Psoas muscle (tissue), 8 donors: ENCODE measurements around the gene HIVEP1. TPM values are rescaled to one million over a fixed set of nuclear protein-coding genes. Genes with fewer than 3 reads are reported as not detected.

Source experiments
- ATAC-seq, 4 donors: fragments of 200-7000 bp; cut with Tn5 transposase; one replicate each; pipeline ENCODE4 v1.9.1; 2020; ENCODE audit warnings: moderate library complexity in 3 of 4, mild to moderate bottlenecking in 2 of 4
- DNase-seq, 2 donors: peaks; one replicate each; pipeline ENCODE4 v3.0.0-alpha.2; 2020
- H3K27ac ChIP-seq: fragments of 200-600 bp; one replicate; pipeline ENCODE4 v1.8.0; 2022
- H3K27me3 ChIP-seq, 3 donors: fragments of 200-600 bp in 1 of 3; one replicate each; pipeline versions ENCODE4 v1.6.1 to v1.8.0; 2013 to 2022; ENCODE audit warnings: low read length in 2 of 3, mild to moderate bottlenecking in 2 of 3, moderate library complexity in 1 of 3; ENCODE audit not compliant: insufficient read depth in 3 of 3
- H3K36me3 ChIP-seq, 2 donors: fragments of 200-600 bp in 1 of 2; one replicate each; pipeline versions ENCODE4 v1.6.1 to v1.8.0; 2013 to 2022; ENCODE audit warnings: low read depth in 1 of 2, mild to moderate bottlenecking in 1 of 2, moderate library complexity in 1 of 2; ENCODE audit not compliant: insufficient read depth in 1 of 2
- H3K4me1 ChIP-seq: fragments of 200-600 bp; one replicate; pipeline ENCODE4 v1.8.0; 2022
- H3K4me3 ChIP-seq: fragments of 200-600 bp; one replicate; pipeline ENCODE4 v1.8.0; 2022; ENCODE audit warnings: mild to moderate bottlenecking
- H3K9me3 ChIP-seq: fragments of 200-600 bp; one replicate; pipeline ENCODE4 v1.8.0; 2022
- WGBS, 3 donors: extraction: QIAGEN DNeasy Blood & Tissue Kit; methylation state at CpG; one replicate each; pipeline versions ENCODE4 v1.1.6 to v1.1.7; 2013; 5-methylcytosine and 5-hydroxymethylcytosine counted together
- intact Hi-C, 2 donors: fragments of 100-400 bp; cut with DNase I; formaldehyde crosslinking; loops; one replicate each; pipeline versions ENCODE4 v1.11.0 to v1.14.2; 2022
- polyA plus RNA-seq, 3 donors: library from polyadenylated mRNA; stranded (reverse); fragments of 200-250 nt; gene quantifications; one replicate each; pipeline ENCODE4 v1.2.3, GENCODE V29; 2013
- total RNA-seq, 4 donors: library from RNA; stranded (reverse); fragmentation: NEBNext Ultra II Directional in 2 of 4; extraction: Animal tissue kit (Norgen Biotek cat#: 25700) in 2 of 4; gene quantifications; one replicate each; pipeline versions ENCODE4 v1.2.1 to v1.2.4, GENCODE V29; 2021 to 2023
- TF ChIP-seq, protein P1 (sequence below): fragments of 200-600 bp; IDR thresholded peaks from one replicate; pipeline ENCODE4 v1.8.0; 2022; ENCODE audit warnings: antibody characterized with exemption
- donor health status: healthy with polysubstance abuse.
- donor health status: DM: no; HTN: no; CAD: no; lungs with moderate emphysema.
- donor health status: Bipolar disorder and iron deficiency.
- donor health status: healthy.
- donor health status: DM: yes; HTN: yes; CAD: no.
- donor health status: DM: no; HTN: no; CAD: no.
- donor health status: DM: no; HTN: no; CAD: no.
- donor health status: DM: yes; HTN: yes; CAD: no.

Gene HIVEP1
- total and polyA plus RNA-seq, 7 donors = 4.0 to 13.1 (median 6.7) TPM

DNA sequence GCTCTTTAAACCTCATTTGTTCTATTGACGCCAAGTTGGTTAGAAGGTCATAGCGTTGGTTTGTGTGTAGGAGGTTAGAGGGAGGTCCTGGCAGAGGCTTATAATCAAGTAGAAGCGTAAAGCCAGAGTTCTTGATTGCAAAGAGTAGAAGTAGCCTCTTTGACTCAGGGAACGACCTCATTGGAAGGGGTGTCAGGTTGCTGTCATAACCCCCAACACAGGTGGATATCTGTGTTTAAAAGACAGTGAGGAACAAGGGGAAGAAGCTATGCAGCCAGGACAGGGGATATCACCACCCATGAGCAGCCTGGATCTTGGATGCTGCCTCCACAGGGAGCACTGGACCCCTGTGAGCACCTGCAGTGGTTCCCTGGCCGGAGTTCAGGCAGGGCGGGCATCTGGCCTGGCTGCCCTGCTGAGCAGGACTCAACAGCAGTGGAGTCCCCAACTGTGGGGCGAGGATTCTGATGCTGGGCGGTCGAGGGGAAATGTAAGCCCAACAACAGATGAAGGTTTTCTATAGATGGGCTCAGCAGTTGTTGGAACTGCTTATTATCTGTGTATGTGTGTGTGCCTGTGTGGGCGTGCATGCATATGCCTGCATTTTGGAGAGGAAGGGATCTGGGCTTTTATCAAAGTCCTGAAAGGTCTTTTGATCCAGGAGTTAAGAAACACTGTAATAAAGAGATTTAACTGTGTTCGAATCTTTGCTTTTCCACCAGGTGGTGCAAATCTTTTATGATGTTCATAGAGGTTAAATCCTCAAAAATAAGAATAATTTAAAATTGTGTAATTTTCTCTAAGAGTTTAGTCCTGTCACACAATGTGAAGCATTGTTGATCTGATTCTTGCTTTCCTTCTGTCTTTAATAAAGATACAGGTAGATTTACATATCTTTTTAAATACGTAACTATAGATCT lies 27.7 kb downstream of the HIVEP1 start:
- Histone ChIP-seq H3K9me3 (no peaks in the 10 kb centered on the region), H3K4me3 (no peak overlapping the region), H3K4me1 (peaks cover 2% of the 10 kb centered on the region), H3K27ac (no peak overlapping the region), H3K36me3 (no peaks in the 10 kb centered on the region), H3K27me3 (no peaks in the 10 kb centered on the region)
- intact Hi-C loops = no loop called here
- TF ChIP-seq, protein P1, sequence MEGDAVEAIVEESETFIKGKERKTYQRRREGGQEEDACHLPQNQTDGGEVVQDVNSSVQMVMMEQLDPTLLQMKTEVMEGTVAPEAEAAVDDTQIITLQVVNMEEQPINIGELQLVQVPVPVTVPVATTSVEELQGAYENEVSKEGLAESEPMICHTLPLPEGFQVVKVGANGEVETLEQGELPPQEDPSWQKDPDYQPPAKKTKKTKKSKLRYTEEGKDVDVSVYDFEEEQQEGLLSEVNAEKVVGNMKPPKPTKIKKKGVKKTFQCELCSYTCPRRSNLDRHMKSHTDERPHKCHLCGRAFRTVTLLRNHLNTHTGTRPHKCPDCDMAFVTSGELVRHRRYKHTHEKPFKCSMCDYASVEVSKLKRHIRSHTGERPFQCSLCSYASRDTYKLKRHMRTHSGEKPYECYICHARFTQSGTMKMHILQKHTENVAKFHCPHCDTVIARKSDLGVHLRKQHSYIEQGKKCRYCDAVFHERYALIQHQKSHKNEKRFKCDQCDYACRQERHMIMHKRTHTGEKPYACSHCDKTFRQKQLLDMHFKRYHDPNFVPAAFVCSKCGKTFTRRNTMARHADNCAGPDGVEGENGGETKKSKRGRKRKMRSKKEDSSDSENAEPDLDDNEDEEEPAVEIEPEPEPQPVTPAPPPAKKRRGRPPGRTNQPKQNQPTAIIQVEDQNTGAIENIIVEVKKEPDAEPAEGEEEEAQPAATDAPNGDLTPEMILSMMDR = no peak
- no peak for DNase-seq
- ATAC-seq = no peak
- 83 to 87% (median 85%) methylated on average over 12 of the region's 12 CpGs for WGBS, 3 donors

DNA sequence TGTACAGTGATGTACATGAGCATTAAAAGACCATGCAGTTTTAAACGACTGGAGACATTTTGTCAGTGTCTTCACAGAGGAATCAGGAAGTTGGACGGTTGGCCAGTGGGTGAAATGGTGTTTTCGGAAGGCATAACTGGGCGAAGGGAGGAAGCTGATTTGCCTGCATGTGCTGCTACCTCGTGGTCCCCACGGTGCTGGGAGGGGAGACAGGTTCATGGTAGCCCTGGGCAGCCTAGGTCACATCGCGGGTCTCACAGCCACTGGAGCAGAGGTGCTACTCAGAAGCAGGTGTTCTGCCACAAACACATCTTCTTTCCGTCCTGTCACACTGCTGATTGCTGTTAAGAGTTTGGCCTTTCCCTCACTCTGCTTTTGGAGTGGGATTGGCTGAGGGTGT lies 35.2 kb downstream of the HIVEP1 start:
- Histone ChIP-seq H3K36me3 (no peaks in the 10 kb centered on the region), H3K4me1 (peaks cover 4% of the 10 kb centered on the region), H3K27me3 (no peaks in the 10 kb centered on the region), H3K27ac (no peak overlapping the region), H3K9me3 (no peaks in the 10 kb centered on the region), H3K4me3 (no peak overlapping the region)
- ATAC-seq = no peak
- TF ChIP-seq, protein P1 = no peak
- DNase-seq = no peak
- WGBS, 3 donors = 88 to 92% (median 89%) methylated on average over 9 of the region's 9 CpGs
- intact Hi-C loops = no loop called here

DNA sequence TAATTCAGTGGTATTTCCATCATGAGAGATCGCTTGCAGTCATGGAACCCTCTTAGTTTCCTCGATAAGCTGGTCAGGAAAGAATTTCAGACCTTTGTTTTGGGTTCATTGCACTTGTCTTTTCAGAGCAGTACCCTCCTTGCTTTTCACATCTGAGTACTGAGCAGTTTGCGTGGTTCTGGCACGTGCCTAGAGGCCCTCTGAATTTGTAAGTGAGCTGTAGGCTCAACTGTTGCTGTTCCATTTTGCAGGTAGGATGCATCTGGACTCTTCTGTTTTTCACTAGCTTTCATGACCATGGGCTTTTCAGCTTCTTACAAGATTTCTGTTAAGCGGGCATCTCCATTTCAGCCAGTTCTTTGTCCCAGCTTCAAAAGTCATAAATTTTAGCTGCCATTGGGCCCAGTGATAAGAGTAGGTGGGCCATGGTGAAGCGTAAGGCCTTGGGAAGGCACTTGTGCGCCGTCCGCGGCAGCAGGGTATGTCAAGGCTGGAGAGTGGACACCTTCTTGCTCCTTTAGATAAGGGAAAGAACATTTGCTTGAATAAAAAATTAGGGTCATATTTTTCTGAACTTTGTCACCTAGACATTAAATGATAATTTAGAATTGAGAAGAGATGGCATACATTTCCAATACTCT lies 35.8 kb downstream of the HIVEP1 start:
- no peak for DNase-seq
- H3K4me1 ChIP-seq = peaks cover 4% of the 10 kb centered on the region
- no peak for ATAC-seq
- no peaks in the 10 kb centered on the region for H3K9me3 ChIP-seq
- TF ChIP-seq, protein P1 = no peak
- H3K27me3 ChIP-seq = no peaks in the 10 kb centered on the region
- intact Hi-C loops = no loop called here
- no peak overlapping the region for H3K27ac ChIP-seq
- H3K36me3 ChIP-seq = no peaks in the 10 kb centered on the region
- 87 to 92% (median 92%) methylated on average over 10 of the region's 10 CpGs for WGBS, 3 donors
- H3K4me3 ChIP-seq = no peak overlapping the region

DNA sequence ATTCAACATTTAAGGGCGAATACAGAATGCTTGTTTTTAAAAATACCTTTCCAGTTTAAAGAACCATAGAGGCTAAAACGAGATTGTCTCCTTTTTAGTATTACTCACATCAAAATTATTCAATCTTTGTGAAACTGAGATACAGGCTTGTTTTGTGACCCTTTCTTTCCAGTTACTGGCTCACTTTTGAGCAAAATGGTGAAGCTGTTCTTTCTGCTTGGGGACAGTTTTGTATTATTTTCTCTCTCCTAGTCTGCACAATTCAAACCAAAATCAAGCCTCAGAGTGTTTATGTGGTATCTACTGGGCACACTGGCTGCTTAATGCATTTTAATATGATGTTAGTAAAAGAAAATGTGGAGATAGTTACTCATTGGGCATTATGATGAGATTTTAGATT lies 36.5 kb downstream of the HIVEP1 start:
- DNase-seq (no peak), ATAC-seq (no peak)
- intact Hi-C loops = no loop called here
- WGBS, 3 donors = 70 to 83% (median 72%) methylated on average over 2 of the region's 2 CpGs
- Histone ChIP-seq H3K36me3 (no peaks in the 10 kb centered on the region), H3K4me3 (no peak overlapping the region), H3K9me3 (no peaks in the 10 kb centered on the region), H3K4me1 (peaks cover 4% of the 10 kb centered on the region), H3K27me3 (no peaks in the 10 kb centered on the region), H3K27ac (no peak overlapping the region)
- TF ChIP-seq, protein P1 = no peak
